ENCODE measurements around the gene MOAP1.

MOAP1 gene

GRCh38 chr14:93136009-93136408 is 48.7 kb downstream of the MOAP1 start:
- DNase-seq (ENCODE audit: low read depth): no peak

GRCh38 chr14:93135399-93135798 is 49.3 kb downstream of the MOAP1 start:
- no peak overlapping the region for H3K4me3 ChIP-seq (ENCODE audit: low read depth, low read length)
- DNase-seq (ENCODE audit: low read depth): peak; percentile 90
- TF ChIP-seq CTCF (IDR thresholded peaks at IDR 0.05; ENCODE audit: control insufficient read depth, extremely low read depth, insufficient read depth): no peak

More at GRCh38 chr14:93136009-93136408, 48.7 kb downstream of the MOAP1 start:
- no peak for TF ChIP-seq CTCF (IDR thresholded peaks at IDR 0.05; ENCODE audit: control insufficient read depth, extremely low read depth, insufficient read depth)
- H3K4me3 ChIP-seq (ENCODE audit: low read depth, low read length): no peak overlapping the region

GRCh38 chr14:93133464-93133863 is 51.2 kb downstream of the MOAP1 start:
- TF ChIP-seq CTCF (IDR thresholded peaks at IDR 0.05; ENCODE audit: control insufficient read depth, extremely low read depth, insufficient read depth): no peak
- H3K4me3 ChIP-seq (ENCODE audit: low read depth, low read length): no peak overlapping the region
- no peak for DNase-seq (ENCODE audit: low read depth)

GRCh38 chr14:93132472-93133065 is 52.1 kb downstream of the MOAP1 start:
- DNase-seq (ENCODE audit: low read depth): no peak
- TF ChIP-seq CTCF (IDR thresholded peaks at IDR 0.05; ENCODE audit: control insufficient read depth, extremely low read depth, insufficient read depth): peak; percentile 62
- no peak overlapping the region for H3K4me3 ChIP-seq (ENCODE audit: low read depth, low read length)

Measured in LNCaP clone FGC (cell line).